ENCODE measurements around the gene DDIAS. TPM values are rescaled to one million over a fixed set of nuclear protein-coding genes. Genes with fewer than 3 reads are reported as not detected.
"Not testable (repeated sequence)": the region's sequence is repeated elsewhere in the genome, so short reads cannot be mapped to it uniquely, and the experiment has no call there.

The DDIAS gene
- total and polyA plus RNA-seq, 4 donors = 0.71 to 2.8 (median 1.4) TPM

DNA sequence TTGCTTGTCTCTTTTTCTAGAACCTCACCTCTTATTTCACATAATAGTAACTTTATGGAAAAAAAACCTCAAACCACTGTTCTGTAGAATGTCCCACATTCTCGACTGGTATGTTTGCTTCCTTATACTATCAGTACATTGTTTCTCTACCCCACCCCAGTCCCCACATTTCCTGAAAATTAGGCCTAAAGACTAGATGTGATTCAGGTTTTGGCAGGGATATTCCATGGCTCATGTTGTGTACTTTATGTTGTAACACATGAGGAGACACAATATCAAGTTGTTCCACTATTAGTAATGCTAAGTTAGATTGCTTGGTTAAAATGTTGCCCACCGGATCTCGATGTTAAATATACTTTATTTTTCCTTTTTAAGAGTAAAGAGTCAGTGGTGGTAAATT is 34.7 kb downstream of the DDIAS start:
- Histone ChIP-seq H3K9ac (ENCODE audit: insufficient read depth in 1 of 2, low read length in 2 of 2) (no peak overlapping the region), H3K27ac (ENCODE audit: low read depth in 1 of 2, low read length in 1 of 2) (no peak overlapping the region), H3K27me3 (ENCODE audit: control insufficient read depth in 3 of 3, insufficient read depth in 3 of 3, low read length in 2 of 3) (no peaks in the 10 kb centered on the region), H3K4me3 (no peak overlapping the region), H3K36me3 (ENCODE audit: control insufficient read depth in 4 of 4, insufficient read depth in 4 of 4, low read length in 4 of 4) (no peaks in the 10 kb centered on the region), H3K4me1 (ENCODE audit: control insufficient read depth in 5 of 5, insufficient read depth in 5 of 5, low read length in 5 of 5) (no peaks in the 10 kb centered on the region), H3K9me3 (ENCODE audit: control insufficient read depth in 4 of 4, insufficient read depth in 3 of 4, low read length in 3 of 4) (no peaks in the 10 kb centered on the region)
- WGBS, 2 donors = 89 to 90% methylated on average over 3 of the region's 3 CpGs
- DNase-seq (no peak), ATAC-seq (ENCODE audit: insufficient read depth, low FRiP score) (no peak)
- TF ChIP-seq, protein P1, sequence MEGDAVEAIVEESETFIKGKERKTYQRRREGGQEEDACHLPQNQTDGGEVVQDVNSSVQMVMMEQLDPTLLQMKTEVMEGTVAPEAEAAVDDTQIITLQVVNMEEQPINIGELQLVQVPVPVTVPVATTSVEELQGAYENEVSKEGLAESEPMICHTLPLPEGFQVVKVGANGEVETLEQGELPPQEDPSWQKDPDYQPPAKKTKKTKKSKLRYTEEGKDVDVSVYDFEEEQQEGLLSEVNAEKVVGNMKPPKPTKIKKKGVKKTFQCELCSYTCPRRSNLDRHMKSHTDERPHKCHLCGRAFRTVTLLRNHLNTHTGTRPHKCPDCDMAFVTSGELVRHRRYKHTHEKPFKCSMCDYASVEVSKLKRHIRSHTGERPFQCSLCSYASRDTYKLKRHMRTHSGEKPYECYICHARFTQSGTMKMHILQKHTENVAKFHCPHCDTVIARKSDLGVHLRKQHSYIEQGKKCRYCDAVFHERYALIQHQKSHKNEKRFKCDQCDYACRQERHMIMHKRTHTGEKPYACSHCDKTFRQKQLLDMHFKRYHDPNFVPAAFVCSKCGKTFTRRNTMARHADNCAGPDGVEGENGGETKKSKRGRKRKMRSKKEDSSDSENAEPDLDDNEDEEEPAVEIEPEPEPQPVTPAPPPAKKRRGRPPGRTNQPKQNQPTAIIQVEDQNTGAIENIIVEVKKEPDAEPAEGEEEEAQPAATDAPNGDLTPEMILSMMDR (IDR thresholded peaks at IDR 0.05; ENCODE audit: control extremely low read depth, extremely low read depth) = no peak

DNA sequence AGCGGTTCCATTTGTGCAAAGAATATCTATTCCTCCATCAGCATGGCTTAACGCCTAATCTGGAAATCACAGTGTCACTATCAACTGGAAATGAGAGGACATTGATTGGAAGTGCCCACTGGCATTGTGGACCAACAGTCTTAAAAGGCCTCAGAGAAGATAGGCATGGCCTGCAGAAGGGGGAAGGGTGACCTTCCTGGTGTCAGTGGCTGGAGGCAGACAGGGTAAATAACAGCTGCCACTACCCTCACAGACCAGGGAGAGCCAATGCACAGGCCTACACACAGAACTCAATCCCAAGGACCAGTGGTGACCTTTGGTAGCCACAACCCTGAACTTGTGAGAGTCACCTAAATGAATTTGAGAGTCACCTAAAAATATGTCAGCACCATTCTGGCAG is 36.0 kb downstream of the DDIAS start:
- Histone ChIP-seq H3K4me1 (ENCODE audit: control insufficient read depth in 5 of 5, insufficient read depth in 5 of 5, low read length in 5 of 5) (no peaks in the 10 kb centered on the region), H3K9ac (ENCODE audit: insufficient read depth in 1 of 2, low read length in 2 of 2) (no peak overlapping the region), H3K27me3 (ENCODE audit: control insufficient read depth in 3 of 3, insufficient read depth in 3 of 3, low read length in 2 of 3) (no peaks in the 10 kb centered on the region), H3K9me3 (ENCODE audit: control insufficient read depth in 4 of 4, insufficient read depth in 3 of 4, low read length in 3 of 4) (peaks cover 0 to 2% (median 0%) of the 10 kb centered on the region in 4 donors), H3K27ac (ENCODE audit: low read depth in 1 of 2, low read length in 1 of 2) (no peak overlapping the region), H3K4me3 (no peak overlapping the region), H3K36me3 (ENCODE audit: control insufficient read depth in 4 of 4, insufficient read depth in 4 of 4, low read length in 4 of 4) (no peaks in the 10 kb centered on the region)
- WGBS, 2 donors = 97 to 100% methylated on average over 2 of the region's 2 CpGs
- ATAC-seq (ENCODE audit: insufficient read depth, low FRiP score) = no peak
- no peak for DNase-seq
- TF ChIP-seq, protein P1 (IDR thresholded peaks at IDR 0.05; ENCODE audit: control extremely low read depth, extremely low read depth) = no peak

DNA sequence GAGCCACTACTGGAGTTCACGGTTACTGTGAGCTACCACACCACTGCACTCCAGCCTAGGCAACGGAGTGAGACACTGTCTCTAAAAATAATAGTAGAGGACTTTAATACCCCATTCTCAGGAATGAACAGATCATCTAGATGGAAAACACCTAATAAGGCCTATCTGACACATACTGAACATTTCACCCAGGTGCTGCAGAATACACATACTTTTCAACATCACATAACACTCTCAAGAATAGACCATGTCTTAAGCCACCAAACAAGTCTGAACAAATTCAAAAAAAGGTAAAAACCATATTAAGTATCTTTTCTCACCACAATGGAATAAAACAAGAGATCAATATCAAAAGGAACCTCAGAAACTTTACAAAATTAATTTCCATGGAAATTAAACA is 37.9 kb downstream of the DDIAS start:
- Histone ChIP-seq H3K9ac (ENCODE audit: insufficient read depth in 1 of 2, low read length in 2 of 2) (no peak overlapping the region), H3K9me3 (ENCODE audit: control insufficient read depth in 4 of 4, insufficient read depth in 3 of 4, low read length in 3 of 4) (peaks cover 0 to 2% (median 0%) of the 10 kb centered on the region in 4 donors), H3K4me3 (no peak overlapping the region), H3K4me1 (ENCODE audit: control insufficient read depth in 5 of 5, insufficient read depth in 5 of 5, low read length in 5 of 5) (no peaks in the 10 kb centered on the region), H3K27me3 (ENCODE audit: control insufficient read depth in 3 of 3, insufficient read depth in 3 of 3, low read length in 2 of 3) (no peaks in the 10 kb centered on the region), H3K36me3 (ENCODE audit: control insufficient read depth in 4 of 4, insufficient read depth in 4 of 4, low read length in 4 of 4) (no peaks in the 10 kb centered on the region), H3K27ac (ENCODE audit: low read depth in 1 of 2, low read length in 1 of 2) (no peak overlapping the region)
- TF ChIP-seq, protein P1 (IDR thresholded peaks at IDR 0.05; ENCODE audit: control extremely low read depth, extremely low read depth) = no peak
- no peak for ATAC-seq (ENCODE audit: insufficient read depth, low FRiP score)
- DNase-seq = no peak
- WGBS, 2 donors = 95 to 98% methylated on average over 2 of the region's 2 CpGs

DNA sequence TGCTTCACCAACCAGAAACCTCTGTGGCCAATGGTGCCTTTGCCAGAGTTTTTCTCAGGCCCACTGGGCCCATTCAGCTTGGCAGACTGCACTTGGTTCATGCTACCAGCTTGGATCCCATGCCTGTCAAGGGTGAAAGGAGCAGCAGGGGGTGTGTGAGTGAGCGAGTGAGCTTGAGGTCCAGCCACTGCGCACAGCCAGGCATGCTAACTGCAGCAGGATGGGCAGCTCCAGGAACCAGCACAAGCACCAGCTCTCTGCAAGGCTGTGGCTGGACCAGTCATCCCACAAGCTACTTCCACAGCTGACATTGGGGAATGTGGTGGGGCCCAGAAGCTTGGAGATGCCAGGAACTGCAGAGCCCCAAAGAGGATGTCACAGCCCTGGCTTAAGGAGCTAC is 40.8 kb downstream of the DDIAS start:
- no peak overlapping the region for H3K4me3 ChIP-seq
- TF ChIP-seq, protein P1 (IDR thresholded peaks at IDR 0.05; ENCODE audit: control extremely low read depth, extremely low read depth) = no peak
- no peak overlapping the region for H3K9ac ChIP-seq (ENCODE audit: insufficient read depth in 1 of 2, low read length in 2 of 2)
- H3K9me3 ChIP-seq (ENCODE audit: control insufficient read depth in 4 of 4, insufficient read depth in 3 of 4, low read length in 3 of 4) = peaks cover 0 to 2% (median 0%) of the 10 kb centered on the region in 4 donors
- no peaks in the 10 kb centered on the region for H3K36me3 ChIP-seq (ENCODE audit: control insufficient read depth in 4 of 4, insufficient read depth in 4 of 4, low read length in 4 of 4)
- H3K4me1 ChIP-seq (ENCODE audit: control insufficient read depth in 5 of 5, insufficient read depth in 5 of 5, low read length in 5 of 5) = no peaks in the 10 kb centered on the region
- WGBS, 2 donors = 98 to 100% methylated on average over 2 of the region's 2 CpGs
- no peaks in the 10 kb centered on the region for H3K27me3 ChIP-seq (ENCODE audit: control insufficient read depth in 3 of 3, insufficient read depth in 3 of 3, low read length in 2 of 3)
- ATAC-seq (ENCODE audit: insufficient read depth, low FRiP score) = no peak
- H3K27ac ChIP-seq (ENCODE audit: low read depth in 1 of 2, low read length in 1 of 2) = no peak overlapping the region
- no peak for DNase-seq

DNA sequence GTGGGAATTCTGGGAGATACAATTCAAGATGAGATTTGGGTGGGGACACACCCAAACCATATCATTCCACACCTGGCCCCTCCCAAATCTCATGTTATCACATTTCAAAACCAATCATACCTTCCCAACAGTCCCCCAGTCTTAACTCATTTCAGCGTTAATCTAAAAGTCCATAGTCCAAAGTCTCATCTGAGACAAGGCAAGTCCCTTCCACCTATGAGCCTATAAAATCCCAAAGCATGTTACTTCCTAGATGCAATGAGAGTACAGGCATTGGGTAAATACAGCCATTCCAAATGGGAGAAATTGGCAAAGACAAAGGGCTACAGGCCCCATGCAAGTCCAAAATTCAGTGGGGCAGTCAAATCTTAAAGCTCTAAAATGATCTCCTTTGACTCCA is 41.9 kb downstream of the DDIAS start:
- not testable (repeated sequence) for DNase-seq; H3K27ac ChIP-seq (ENCODE audit: low read depth in 1 of 2, low read length in 1 of 2); H3K27me3 ChIP-seq (ENCODE audit: control insufficient read depth in 3 of 3, insufficient read depth in 3 of 3, low read length in 2 of 3); ATAC-seq (ENCODE audit: insufficient read depth, low FRiP score); H3K36me3 ChIP-seq (ENCODE audit: control insufficient read depth in 4 of 4, insufficient read depth in 4 of 4, low read length in 4 of 4); H3K4me1 ChIP-seq (ENCODE audit: control insufficient read depth in 5 of 5, insufficient read depth in 5 of 5, low read length in 5 of 5); H3K9ac ChIP-seq (ENCODE audit: insufficient read depth in 1 of 2, low read length in 2 of 2); H3K4me3 ChIP-seq; H3K9me3 ChIP-seq (ENCODE audit: control insufficient read depth in 4 of 4, insufficient read depth in 3 of 4, low read length in 3 of 4)
- WGBS, 2 donors = 97 to 99% methylated on average over 1 of the region's 1 CpG

All from lung (tissue), 12 donors.